MG63 (cell line): ENCODE results near the gene CAMK1D. TPM values are rescaled to one million over a fixed set of nuclear protein-coding genes. Genes with fewer than 3 reads are reported as not detected.
"Not testable (repeated sequence)": the region's sequence is repeated elsewhere in the genome, so short reads cannot be mapped to it uniquely, and the experiment has no call there.

Source experiments
- DNase-seq: peaks from one replicate; pipeline ENCODE4 v3.0.0-alpha.2; 2020
- H3K27me3 ChIP-seq: fragments of 250-450 bp; sonication (Bioruptor Pico); 2 replicates; pipeline ENCODE4 v1.5.1; 2020; ENCODE audit warnings: mild to moderate bottlenecking, moderate library complexity
- H3K36me3 ChIP-seq: fragments of 250-450 bp; sonication (Bioruptor Pico); 2 replicates; pipeline ENCODE4 v1.5.1; 2020; ENCODE audit warnings: mild to moderate bottlenecking, moderate library complexity
- H3K4me3 ChIP-seq: fragments of 250-450 bp; sonication (Bioruptor Pico); 2 replicates; pipeline ENCODE4 v1.5.1; 2020; ENCODE audit warnings: mild to moderate bottlenecking, moderate library complexity
- H3K9me3 ChIP-seq: fragments of 250-450 bp; sonication (Bioruptor Pico); 2 replicates; pipeline ENCODE4 v1.5.1; 2020; ENCODE audit warnings: mild to moderate bottlenecking, moderate library complexity
- total RNA-seq: library from RNA; depleted of rRNA; stranded (reverse); fragments of >200 nt; shearing (Covaris generic); gene quantifications from 2 replicates; pipeline ENCODE4 v1.2.3, GENCODE V29; 2014; ENCODE audit warnings: low replicate concordance

Gene CAMK1D
- total RNA-seq, 1 experiment from 2014 or later, result 13.2 TPM

DNA sequence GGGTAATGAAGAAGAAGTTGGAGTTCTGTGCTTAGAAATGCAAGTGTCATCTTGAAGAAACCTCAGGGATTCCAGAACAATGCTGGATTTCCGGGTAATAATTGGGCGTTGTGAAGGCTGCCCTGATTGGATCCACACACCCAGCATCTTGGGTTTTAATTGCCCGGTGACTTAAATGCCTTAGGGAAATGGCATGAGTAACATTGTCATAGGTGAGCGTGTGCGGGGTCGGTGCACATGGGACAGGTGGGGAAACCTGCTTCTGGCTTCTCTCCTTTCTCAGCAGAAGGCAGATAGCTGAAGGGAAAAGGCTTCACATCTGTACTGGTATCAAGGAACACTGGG, 15.2 kb upstream of the CAMK1D start:
- no peaks in the 10 kb centered on the region for H3K9me3 ChIP-seq
- no peak for DNase-seq
- no peak overlapping the region for H3K4me3 ChIP-seq
- H3K36me3 ChIP-seq, result no peaks in the 10 kb centered on the region
- H3K27me3 ChIP-seq, result no peaks in the 10 kb centered on the region

DNA sequence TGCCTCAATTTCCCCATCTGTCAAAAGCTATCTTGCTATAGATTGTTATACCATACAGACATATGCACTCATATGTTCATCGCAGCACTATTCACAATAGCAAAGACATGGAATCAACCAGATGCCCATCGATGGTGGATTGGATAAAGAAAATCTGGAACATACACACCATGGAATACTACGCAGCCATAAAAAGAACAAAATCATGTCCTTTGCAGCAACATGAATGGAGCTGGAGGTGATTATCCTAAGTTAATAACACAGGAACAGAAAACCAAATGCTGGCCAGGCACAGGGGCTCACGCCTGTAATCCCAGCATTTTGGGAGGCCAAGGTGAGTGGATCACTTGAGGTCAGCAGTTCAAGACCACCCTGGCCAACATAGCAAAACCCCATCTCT, 14.2 kb upstream of the CAMK1D start:
- DNase-seq, result not testable (repeated sequence)

DNA sequence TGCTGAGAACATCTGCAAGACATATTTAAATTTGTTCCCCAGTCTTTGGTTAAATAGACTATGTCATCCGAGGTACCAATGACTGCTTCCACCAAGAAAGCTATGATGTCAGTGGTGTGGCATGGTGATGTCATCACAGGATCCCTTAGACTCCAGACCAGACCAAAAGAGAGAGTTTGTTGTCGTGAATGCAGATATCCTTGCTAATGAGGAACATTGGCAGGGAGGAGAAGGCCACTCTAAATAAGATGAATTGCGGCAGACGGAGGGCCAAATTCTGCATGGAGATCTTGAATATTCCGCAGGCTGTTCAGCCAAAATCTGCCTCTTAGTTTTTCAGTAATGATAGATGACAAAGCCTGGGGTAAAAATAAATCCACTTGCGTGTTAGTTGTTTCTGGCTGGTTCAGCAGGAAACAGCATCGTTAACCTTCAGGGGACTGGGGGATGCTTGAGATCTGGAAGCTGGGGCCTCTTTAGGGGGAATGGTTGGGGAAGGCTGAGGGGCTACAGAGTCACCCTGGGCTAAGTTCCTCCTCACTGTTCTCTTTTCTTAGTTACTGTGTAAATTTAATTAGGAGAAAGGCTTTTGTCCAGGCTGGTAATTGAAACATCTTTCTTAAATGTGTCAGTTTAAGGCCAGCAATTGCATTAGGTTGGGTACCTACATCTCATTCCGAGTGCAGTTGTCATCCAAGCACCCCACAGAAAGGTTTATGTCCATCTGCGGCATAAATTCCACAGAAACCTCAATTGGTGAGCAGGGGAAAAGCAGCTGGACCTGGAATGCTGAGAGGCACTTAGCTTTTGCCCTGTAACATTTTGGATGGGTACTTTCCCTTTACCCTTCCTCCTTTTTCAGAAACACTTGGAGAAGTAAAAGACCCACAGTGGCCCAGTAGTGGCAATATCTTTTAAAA, 11.6 kb upstream of the CAMK1D start:
- Histone ChIP-seq H3K36me3 (no peaks in the 10 kb centered on the region), H3K27me3 (no peaks in the 10 kb centered on the region), H3K4me3 (no peak overlapping the region), H3K9me3 (no peaks in the 10 kb centered on the region)
- no peak for DNase-seq

More for the DNA sequence above, 14.2 kb upstream of the CAMK1D start:
- H3K27me3 ChIP-seq, H3K4me3 ChIP-seq, H3K36me3 ChIP-seq, H3K9me3 ChIP-seq: not testable (repeated sequence)

DNA sequence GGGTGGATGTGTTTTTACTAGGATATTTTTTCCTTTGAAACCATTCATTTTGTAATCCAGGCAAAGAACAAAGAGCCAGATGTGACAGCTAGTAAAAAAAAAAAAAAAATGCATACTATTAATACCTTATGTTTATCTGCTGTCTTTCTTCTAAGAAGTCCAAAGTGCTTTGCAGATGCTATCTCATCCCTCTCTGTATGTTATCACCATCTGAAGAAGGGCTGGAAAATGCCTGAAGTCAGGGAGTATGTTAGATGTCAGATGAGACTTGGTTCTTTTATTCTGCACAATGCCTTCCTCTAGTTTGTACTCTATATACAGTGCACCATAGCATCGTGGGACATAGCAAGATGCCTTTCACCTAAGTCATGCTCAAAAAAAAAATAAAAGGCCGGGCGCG, 10.4 kb upstream of the CAMK1D start:
- no peaks in the 10 kb centered on the region for H3K36me3 ChIP-seq

DNA sequence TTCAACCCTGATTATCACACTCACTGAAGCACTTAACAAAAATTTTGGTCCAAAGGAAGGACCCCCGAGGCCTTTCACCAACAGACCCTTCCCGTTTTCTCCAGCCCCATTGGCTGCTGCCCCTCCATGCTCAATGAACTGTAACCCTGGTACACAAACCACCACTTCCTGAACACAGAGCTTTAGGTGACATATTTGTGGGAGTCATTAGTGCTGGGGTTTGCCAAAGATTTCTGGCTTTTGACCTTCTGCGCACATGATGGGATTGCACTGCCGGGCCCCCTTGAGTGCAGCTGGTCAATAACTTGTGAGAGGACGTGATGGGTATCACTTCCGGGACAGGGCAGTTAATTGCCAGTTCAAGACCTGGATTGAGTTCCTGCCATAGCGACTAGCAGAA, 9.0 kb upstream of the CAMK1D start:
- no peak for DNase-seq
- Histone ChIP-seq H3K9me3 (no peaks in the 10 kb centered on the region), H3K27me3 (no peaks in the 10 kb centered on the region), H3K36me3 (no peaks in the 10 kb centered on the region), H3K4me3 (no peak overlapping the region)

More for the DNA sequence above, 10.4 kb upstream of the CAMK1D start:
- Histone ChIP-seq H3K9me3 (no peaks in the 10 kb centered on the region), H3K27me3 (no peaks in the 10 kb centered on the region), H3K4me3 (no peak overlapping the region)
- no peak for DNase-seq

DNA sequence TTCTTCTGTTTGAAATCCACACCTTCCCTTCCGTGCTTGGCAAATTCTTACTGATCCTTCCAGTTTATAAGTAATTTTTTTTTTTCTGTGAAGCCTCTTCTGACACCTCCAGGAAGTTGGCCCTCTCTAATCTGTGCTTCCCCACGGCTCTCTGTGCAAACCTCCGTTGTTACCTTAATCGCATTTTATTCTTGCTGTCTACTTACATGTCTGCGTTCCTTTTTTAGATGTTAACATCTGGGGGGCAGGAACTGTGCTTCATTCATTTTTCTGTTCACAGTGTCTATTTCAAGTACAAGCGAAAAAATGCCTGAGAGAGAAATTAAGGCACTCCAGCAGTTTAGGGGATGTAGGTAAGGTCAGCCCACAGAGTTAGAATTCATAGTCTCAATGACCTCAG, 8.4 kb upstream of the CAMK1D start:
- Histone ChIP-seq H3K9me3 (no peaks in the 10 kb centered on the region), H3K27me3 (no peaks in the 10 kb centered on the region), H3K4me3 (no peak overlapping the region), H3K36me3 (no peaks in the 10 kb centered on the region)
- no peak for DNase-seq

DNA sequence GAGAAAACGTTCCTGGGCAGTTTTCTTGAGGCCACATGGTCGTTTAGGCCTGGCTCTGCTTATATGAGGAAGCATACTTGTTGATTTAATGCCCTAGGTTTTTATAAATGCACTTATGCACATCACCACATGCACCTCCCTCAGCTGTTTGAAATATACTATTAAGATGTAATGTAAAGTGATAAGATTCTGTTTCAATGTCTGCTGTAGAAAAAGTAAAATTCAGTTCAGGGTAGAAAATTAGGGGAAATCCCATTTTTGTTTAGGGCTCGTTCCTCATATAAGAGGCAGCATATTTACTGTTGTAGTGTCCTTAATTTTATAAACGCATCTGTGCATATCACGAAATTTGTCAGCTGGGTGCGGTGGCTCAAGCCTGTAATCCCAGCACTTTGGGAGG, 7.8 kb upstream of the CAMK1D start:
- DNase-seq, result no peak
- H3K27me3 ChIP-seq, result no peaks in the 10 kb centered on the region
- H3K9me3 ChIP-seq, result no peaks in the 10 kb centered on the region
- no peaks in the 10 kb centered on the region for H3K36me3 ChIP-seq
- H3K4me3 ChIP-seq, result no peak overlapping the region

DNA sequence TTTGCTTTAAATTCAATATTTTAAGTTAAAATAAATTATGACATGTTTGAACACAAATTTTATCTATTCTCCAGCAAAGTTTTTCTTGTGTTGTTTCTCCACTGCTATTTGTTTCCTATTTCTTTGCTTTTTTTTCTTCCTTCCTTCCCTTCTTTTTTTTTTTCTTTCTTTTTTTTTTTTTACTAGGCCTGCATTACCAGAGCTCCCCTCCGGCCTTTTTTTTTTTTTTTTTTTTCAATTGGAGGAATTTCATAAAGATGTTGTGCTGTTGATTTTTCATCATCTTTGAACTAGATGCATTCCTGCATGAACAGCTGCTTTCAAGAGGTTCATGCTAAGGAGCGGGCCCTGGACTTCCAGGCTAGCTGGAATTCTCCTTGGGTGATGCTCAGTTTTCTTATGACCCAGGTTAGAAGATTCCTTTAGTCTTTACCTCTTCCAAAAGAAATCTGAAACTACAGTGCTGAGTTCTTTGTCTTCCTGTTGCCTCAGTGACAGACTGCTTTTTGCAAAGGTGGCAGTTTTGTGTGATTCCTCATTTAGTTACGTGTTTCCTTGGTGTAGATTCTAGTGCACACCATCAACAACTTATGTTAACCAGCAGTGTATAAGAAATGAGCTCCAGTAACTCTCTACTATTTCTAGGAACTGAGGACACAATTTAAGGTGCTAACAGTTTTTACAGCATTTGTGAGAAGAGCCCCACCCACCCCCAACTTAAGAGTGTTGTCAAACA, 4.8 kb upstream of the CAMK1D start:
- H3K4me3 ChIP-seq, result no peak overlapping the region
- H3K36me3 ChIP-seq, result no peaks in the 10 kb centered on the region
- no peak for DNase-seq
- no peaks in the 10 kb centered on the region for H3K27me3 ChIP-seq
- H3K9me3 ChIP-seq, result no peaks in the 10 kb centered on the region

DNA sequence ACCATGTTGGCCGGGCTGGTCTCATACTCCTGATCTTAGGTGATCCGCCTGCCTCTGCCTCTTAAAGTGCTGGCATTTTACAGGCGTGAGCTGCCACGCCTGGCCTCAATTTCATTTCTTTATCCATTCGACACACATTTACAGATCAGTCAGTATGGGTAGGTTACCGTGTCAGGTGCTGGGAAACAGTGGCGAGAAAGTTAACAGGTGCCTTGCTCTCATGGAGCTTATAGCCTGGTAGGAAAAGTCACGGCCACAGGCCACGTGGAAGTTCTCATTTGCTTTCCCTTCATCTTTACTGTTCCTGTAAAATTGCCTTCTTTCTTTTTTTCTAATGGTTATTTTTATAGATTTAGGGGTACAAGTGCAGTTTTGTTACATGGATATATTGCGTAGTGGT, 2.6 kb upstream of the CAMK1D start:
- Histone ChIP-seq H3K4me3 (no peak overlapping the region), H3K36me3 (no peaks in the 10 kb centered on the region; the same call in 1 of the 2 replicates), H3K27me3 (no peaks in the 10 kb centered on the region), H3K9me3 (no peaks in the 10 kb centered on the region)
- no peak for DNase-seq

DNA sequence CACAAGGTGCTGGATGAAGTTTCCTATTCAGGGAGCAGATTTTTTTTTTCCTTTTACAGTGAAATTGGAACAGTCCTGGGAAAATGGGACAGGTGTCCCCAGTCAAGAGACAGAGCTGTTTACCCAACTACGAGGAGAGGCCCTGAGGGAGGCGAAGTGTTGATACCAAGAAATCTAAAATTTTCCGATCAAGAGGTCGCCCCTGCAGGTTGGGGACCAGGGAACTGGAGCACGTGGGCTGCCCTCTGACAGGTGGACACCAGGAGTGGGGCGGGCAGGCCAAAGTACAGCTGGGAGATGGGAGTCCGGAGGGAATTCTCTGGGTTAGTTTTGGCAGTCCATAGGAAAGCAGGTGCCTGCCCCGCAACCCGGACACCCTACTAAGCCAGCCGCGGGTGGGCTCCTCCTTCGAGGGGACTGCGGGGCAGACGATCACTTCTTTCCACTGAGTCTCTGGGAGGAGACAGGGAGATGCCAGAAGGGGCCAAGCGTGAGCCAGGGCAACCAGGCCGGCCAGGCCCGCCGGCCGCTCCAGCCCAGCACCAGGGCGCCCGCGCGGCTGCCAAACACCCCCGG, 965 bp upstream of the CAMK1D start:
- H3K4me3 ChIP-seq, result peak overlapping the region; percentile 71
- H3K36me3 ChIP-seq, result no peaks in the 10 kb centered on the region; the same call in 1 of the 2 replicates
- H3K9me3 ChIP-seq, result no peaks in the 10 kb centered on the region
- H3K27me3 ChIP-seq, result no peaks in the 10 kb centered on the region
- DNase-seq, result no peak

DNA sequence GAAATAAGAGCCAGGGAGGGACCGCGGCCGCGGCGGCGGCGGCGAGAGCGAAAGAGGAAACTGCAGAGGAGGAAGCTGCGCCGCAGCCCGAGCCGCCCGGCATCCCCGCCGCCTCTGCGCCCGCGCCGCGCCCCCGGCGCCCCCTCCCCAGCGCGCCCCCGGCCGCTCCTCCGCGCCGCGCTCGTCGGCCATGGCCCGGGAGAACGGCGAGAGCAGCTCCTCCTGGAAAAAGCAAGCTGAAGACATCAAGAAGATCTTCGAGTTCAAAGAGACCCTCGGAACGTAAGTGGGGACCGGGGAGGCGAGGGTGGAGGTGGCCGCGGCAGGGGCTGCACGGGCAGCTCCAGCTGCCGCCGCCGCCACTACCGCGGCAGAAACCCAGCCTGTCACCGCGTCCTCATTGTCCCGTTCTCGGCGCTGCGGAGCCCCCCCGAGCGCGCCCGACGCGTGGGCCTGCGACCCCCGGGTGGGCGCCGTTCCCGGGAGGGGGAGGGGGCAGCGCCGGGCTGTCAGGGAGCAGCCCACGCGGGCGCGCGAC, 351 bp downstream of the CAMK1D start:
- no peaks in the 10 kb centered on the region; the same call in 1 of the 2 replicates for H3K36me3 ChIP-seq
- peak overlapping the region; percentile 71 for H3K4me3 ChIP-seq
- DNase-seq, result peak; percentile 9
- no peaks in the 10 kb centered on the region for H3K9me3 ChIP-seq
- H3K27me3 ChIP-seq, result no peaks in the 10 kb centered on the region

DNA sequence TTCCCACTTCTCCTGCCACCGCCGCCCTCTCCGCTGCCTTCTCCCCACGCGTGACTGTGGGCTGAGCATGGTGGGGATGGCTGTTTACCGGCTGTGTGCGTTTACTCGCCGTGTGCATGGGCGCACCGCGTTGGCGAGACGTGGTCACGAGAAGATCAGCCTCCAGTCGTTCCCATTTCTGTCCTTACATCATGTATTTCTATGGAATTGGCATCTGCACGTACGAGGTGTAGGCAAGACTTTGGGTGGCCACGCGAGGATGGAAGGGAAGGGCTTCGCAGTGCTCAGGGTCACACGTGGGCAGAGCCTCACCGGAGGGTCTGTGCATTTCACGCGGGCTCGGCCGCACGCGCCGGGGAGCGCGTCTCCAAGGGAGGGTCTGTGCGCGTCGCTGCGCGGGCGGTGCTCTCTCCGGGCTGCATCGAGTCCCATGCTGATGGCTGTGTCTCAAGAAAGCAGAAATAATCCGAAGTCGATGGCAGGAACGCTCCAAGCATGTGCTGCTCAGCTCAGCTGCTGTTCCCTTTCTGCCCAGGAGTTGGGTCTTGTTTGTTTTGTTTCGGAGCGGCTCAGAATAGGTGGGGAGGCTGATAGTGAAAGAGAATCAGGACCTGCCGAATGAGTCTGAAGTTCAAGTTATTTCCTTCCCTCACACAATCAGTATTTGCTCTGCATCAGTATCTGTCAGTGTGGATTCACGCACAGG, 973 bp downstream of the CAMK1D start:
- peak; percentile 38 for DNase-seq

DNA sequence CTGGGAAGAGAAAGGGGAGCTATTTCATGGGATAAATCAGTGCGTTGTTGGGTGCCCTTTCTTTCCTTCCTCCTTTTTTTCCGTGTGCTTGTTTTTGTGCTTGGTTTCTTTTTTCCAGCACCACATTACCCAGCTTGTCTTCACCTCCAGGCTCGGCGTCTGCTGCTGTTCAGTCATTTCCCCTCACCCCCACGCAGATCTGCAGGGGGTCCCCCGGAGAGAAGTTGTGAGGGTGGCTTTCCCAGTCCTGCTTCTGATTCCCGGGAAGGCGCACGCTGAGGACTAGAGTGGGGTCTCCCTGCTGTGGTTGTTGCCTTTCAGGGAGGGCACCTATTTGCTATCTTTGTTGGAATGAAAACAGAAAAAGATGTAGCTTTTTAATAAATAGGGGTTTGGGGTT, 1.6 kb downstream of the CAMK1D start:
- DNase-seq, result no peak
- H3K4me3 ChIP-seq, result peak overlapping the region; percentile 71
- H3K27me3 ChIP-seq, result no peaks in the 10 kb centered on the region
- no peaks in the 10 kb centered on the region for H3K9me3 ChIP-seq
- no peaks in the 10 kb centered on the region; the same call in 1 of the 2 replicates for H3K36me3 ChIP-seq

More for the DNA sequence above, 973 bp downstream of the CAMK1D start:
- H3K9me3 ChIP-seq, result no peaks in the 10 kb centered on the region
- peak overlapping the region; percentile 71 for H3K4me3 ChIP-seq
- no peaks in the 10 kb centered on the region for H3K27me3 ChIP-seq
- H3K36me3 ChIP-seq, result no peaks in the 10 kb centered on the region; the same call in 1 of the 2 replicates

DNA sequence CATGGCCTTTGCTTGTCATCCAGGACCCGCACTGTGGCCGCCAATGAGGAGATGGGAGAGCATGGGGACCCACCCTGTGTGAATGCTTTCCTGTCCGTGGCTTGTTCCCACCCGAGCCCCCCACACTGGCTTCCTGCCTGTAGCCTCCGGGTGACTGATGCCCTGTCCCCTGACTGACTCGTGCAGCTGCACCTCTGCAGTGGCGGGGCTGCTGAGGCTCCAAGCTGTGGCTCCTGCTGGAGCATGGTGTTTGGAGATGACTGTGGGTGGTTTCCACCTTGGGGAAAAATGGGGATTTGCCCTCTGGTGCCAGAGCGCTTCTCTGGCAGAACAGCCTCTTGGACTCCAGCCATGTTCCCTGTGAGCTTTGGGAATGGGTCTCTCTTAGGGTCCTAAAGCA, 2.1 kb downstream of the CAMK1D start:
- H3K9me3 ChIP-seq, result no peaks in the 10 kb centered on the region
- no peaks in the 10 kb centered on the region; the same call in 1 of the 2 replicates for H3K36me3 ChIP-seq
- peak; percentile 14 for DNase-seq
- no peak overlapping the region; the same call in 1 of the 2 replicates for H3K4me3 ChIP-seq
- H3K27me3 ChIP-seq, result no peaks in the 10 kb centered on the region

DNA sequence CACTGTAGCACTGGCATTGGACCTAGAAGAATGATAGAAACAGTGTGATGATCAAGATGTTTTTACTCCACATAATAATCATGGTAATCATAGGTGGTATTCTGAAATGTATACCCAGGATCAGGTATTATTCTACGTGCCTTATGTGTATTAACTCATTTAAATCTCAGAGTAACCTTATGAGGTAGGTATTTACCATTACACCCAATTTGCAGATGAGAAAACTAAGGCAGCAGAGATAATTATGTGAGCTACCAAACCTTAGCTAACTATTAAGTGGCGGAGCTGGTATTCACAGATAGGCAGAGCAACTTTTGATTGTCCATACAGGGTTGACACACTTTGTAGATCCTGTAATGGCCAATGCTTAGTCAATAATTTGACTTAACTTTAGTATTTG, 2.5 kb downstream of the CAMK1D start:
- H3K4me3 ChIP-seq, result no peak overlapping the region; the same call in 1 of the 2 replicates
- no peak for DNase-seq
- H3K9me3 ChIP-seq, result no peaks in the 10 kb centered on the region
- H3K36me3 ChIP-seq, result no peaks in the 10 kb centered on the region; the same call in 1 of the 2 replicates
- H3K27me3 ChIP-seq, result no peaks in the 10 kb centered on the region
